GM19324 (cell line): ENCODE data around the gene GALNT15.

Source experiments
- ATAC-seq: cut with Tn5 transposase; IDR thresholded peaks from one replicate; pipeline ENCODE4 v1.9.1; 2021; ENCODE audit warnings: mild to moderate bottlenecking, moderate library complexity; ENCODE audit not compliant: unreplicated experiment, low FRiP score

The GALNT15 gene

DNA sequence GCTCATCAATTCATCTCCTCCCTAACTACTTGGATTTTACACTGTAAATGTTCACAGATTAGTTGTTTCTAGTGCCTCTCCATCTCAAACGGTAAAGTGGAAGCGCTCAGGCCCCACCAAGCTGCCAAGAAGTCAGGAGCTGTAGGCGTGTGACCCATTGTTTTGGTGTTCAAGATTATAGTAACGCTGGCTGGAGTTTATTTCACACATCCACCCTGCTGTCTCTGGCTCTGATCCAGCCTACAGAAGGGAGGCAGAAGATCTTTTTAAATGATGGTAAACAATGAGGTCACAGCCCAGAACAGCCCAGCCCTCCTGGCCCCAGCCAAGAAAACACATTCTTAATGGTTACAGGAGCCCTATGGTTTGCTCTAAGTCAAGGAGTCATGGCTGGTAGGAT lies 25.7 kb upstream of the GALNT15 start:
- ATAC-seq, result no peak

- ATAC-seq, result no peak
Observed at GRCh38 chr3:16150285-16150684, 24.2 kb upstream of the GALNT15 start.

GRCh38 chr3:16151109-16151508 lies 23.4 kb upstream of the GALNT15 start:
- no peak for ATAC-seq

DNA sequence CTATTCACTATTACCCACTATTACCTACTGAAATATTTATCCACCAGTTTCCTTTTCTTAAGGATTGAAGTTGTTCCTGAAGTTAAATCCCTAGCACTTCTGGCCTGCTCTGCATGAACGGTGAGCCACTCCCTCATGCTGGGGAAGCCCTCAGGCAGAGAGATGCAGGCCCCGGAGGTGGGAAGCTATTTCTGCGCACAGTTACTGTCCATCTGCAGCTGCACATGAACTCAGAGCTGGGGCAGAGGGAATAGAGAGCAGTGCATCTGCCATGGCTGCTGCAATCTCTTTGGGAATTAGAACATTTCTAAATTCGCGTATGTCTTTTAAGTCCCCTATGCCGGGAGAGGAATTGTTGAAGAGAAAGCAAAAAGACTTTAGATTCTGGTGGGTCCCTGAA lies 6.3 kb upstream of the GALNT15 start:
- no peak for ATAC-seq

- ATAC-seq, result no peak
Observed at GRCh38 chr3:16171009-16171408, 3.5 kb upstream of the GALNT15 start.

GRCh38 chr3:16171825-16172224 lies 2.7 kb upstream of the GALNT15 start:
- no peak for ATAC-seq

DNA sequence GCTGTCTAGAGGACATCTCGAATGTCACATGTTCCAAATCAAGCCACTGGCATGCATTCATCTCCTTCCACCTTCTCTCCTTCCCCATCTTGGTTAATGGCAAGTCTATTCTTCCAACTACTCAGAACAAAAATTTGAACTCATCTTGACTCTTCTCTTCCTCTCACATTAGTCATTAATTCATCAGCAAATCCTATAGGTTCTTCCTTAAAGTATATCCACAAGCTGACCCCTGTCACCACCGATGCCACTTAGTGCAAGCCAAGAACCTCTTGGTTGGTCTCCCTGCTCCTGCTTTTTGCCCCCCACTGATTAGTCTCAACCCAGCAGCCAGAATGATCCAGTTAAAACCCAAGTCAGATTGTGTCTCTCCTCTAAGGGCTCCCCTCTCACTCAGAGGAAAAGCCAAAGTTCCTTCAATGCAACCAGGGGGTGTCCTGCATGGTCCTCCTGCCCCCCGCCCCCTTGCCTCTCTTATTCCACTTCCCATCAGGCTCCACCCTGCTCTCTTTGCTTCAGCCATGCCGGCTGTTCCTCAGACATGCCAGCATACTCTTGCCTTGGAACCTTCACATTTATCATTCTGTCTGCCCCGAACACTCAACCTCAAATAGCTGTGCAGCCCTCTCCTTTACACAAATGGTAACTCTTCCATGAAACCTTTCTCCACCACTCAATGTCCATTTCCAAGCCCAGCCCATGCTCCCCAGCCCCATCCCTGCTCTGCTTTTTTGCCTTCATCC lies 1.0 kb upstream of the GALNT15 start:
- ATAC-seq, result no peak

DNA sequence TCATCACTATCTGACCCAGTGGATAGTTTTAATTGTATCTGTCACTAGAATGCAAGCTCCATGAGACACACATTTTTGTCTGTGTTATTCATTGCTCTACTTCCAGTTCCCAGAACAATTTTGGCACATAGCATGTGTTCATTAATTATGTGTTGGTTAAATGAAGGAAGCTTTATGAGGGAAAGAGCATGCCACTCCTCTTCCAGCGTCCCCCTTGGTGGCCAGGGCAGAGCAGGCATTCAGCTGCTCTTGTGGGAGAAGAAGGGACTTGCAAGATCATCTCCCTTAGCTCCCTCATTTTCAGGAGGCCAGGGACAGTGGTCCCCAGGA lies 489 bp upstream of the GALNT15 start:
- ATAC-seq, result no peak

DNA sequence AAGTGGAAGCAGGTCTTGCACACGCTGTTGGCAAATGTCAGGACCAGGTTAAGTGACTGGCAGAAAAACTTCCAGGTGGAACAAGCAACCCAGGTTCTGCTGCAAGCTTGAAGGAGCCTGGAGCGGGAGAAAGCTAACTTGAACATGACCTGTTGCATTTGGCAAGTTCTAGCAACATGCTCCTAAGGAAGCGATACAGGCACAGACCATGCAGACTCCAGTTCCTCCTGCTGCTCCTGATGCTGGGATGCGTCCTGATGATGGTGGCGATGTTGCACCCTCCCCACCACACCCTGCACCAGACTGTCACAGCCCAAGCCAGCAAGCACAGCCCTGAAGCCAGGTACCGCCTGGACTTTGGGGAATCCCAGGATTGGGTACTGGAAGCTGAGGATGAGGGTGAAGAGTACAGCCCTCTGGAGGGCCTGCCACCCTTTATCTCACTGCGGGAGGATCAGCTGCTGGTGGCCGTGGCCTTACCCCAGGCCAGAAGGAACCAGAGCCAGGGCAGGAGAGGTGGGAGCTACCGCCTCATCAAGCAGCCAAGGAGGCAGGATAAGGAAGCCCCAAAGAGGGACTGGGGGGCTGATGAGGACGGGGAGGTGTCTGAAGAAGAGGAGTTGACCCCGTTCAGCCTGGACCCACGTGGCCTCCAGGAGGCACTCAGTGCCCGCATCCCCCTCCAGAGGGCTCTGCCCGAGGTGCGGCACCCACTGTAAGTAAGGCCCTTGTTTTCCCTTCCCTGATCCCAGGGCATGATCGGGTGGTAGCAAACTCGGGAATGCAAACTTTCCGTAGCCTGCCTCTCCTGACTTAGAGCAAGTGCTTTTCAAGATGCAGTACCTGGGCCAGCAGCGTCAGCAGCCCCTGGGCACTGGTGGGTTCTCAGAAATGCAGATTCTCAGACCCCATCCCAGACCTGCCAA lies 759 bp downstream of the GALNT15 start:
- no peak for ATAC-seq

DNA sequence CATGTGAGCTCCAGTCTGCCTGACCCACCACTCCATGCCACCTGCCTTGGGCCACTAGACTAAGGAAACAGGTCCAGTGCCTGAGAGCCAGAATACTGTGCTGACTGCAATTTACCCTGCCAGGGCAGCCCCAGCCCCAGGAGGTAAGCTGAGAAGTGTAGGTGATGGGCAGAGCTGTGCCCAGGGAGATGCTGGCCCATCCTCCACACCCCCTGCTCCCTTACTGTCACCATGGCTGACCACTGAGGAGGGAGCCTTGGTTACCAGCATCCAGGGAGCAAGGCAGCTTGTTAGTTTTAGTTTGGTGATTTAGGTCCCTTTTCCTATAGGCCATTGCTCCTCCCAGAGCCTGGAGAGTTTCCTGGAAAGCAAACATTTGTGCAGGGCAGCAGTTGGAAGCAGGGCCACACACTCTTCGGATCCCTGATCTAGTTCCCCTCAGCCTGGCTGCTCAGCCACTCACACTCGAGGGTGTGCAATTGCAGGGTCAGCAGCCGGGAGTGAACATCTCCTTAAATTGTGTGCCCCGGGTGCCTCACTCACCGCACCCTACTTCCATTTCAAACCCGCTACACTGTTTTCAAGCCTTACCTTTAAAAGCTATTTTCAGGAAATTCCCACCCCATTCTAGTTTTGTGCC lies 2.0 kb downstream of the GALNT15 start:
- ATAC-seq, result no peak

GRCh38 chr3:16177382-16177781 lies 2.9 kb downstream of the GALNT15 start:
- ATAC-seq, result no peak

DNA sequence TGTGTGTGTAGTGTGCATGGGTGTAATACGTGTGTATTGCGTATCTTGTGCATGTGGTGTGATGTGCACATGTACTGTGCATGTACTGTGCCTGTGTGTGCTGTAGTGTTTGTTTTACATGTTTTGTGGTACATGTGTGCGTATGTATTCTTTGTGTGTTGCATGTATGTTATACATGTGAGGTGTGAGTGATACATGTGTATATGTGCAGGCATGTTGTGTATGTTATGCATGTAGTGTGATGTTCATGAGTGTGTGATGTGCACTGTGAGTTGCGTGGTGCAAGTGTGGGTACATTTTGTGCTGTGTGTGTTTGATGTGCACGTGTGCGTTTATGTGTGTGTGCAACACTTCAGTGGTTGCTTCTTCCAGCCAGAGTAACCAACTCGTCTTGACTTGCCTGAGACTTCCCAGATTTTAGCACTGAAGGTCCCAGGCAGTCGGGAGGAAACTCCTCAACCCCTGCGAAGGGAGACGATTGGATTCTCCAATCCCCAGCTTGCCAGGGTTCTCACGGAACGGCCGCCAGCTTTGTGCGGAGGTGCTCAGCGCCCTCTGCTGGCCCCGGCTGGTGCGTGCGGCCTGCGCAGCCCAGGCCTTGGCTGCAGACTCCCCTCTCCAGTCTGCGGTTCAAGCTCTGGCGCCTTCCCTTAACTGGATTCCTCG lies 3.6 kb downstream of the GALNT15 start:
- ATAC-seq, result peak; percentile 56

DNA sequence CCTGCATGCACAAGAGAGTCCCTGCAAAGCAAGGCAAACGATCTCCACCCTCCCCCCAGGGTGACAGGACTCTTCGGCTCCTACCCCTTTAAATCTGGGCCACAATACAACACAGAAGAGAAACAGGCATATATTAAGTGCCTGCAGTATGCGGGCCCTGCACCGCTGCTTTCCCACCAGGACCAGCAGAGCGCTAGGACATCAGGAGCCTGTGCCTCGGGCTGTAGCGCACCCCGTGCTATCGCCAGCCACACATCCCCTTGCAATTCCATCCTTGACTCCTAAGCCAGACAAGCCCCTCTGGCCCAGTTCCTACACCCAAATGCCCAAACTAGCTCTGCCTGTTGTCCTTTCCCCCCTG lies 4.1 kb downstream of the GALNT15 start:
- ATAC-seq, result no peak

- no peak for ATAC-seq
Observed at GRCh38 chr3:16179261-16179660, 4.8 kb downstream of the GALNT15 start.

DNA sequence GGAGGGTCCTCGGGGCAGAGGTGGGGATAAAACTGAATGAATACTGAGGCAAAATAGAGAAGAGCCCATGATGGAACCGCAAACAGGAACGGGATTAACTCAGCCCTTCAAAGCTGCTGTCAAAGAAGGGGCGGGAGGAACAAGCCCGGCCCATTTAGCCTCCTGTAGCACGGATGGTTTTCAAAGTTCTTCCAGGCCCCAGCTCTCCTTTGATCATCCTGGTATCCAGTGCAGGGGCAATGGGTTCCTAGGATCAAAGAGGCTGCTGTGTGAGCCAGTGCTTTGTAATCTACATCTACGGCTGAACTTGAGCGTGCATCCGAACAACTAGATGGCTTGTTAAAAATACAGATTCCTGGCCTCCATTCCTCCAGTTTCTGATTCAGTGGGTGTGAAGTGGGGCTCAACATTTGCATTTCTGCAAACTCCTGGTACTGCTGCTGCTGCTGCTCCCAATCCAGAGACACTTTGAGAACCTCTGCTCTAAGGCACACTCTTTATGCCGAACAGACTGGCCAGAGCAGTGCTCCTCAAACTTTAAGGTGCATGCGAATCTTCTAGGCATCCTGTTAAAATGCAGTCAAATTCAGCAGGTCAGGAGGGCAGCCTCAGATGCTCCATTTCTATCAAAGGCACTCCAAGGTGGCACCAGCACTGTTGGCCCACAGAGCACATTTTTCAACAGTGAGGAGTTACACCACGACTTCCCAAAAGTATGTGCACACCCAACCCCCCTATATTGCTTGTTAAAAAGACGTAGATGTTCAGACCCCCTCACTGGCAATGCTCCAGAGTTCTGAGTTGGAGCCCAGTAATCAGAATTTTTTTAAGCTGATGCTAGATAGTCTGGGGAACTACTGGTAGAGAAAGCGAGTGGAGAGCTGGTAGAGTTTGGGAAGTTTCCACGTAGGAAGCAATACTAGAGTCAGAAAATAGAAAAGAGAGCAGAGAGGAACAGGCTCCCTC lies 5.6 kb downstream of the GALNT15 start:
- ATAC-seq, result no peak

DNA sequence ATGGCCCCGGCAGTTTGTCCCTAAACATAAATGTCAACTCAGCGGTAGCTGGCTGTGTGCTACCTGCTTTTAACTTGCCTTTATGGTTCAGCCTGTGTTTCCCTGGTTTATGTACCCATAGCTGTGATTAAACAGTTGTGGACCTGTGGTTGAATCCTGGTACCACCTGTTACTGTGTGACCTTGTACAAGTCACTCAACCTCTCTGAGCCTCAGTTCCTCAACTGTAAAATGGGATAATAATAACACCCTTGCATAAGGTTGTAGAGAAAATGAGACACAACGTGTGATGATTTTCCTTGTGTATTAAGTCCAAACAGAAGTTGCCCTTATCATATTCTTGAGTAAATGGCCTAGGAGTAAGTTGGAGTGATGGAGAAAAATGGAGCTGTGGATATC lies 6.3 kb downstream of the GALNT15 start:
- no peak for ATAC-seq

GRCh38 chr3:16181361-16181760 lies 6.9 kb downstream of the GALNT15 start:
- no peak for ATAC-seq

- ATAC-seq, result no peak
Observed at GRCh38 chr3:16182183-16182582, 7.7 kb downstream of the GALNT15 start.

DNA sequence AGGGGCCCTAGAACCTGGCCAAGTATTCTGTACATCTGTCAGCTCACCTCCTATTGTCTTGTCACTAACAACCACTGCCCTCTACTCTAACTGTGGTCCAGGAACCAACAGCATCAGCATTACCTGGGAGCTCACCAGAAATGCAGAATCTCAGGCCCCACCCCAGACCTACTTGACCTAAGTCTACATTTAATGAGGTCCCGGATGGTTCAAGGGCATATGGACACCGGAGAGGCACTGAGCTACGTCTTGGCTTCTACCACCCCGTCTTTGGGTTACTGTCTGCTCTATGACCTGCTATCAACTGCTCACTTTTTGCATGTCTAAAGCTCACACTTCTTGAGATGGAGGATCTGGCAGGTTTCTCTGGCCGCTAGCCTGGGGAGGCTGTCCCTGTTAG lies 8.1 kb downstream of the GALNT15 start:
- ATAC-seq, result no peak

- no peak for ATAC-seq
Observed at GRCh38 chr3:16183082-16183481, 8.6 kb downstream of the GALNT15 start.
